Measurements from ENCODE around the gene AGPS. TPM values are rescaled to one million over a fixed set of nuclear protein-coding genes. Genes with fewer than 3 reads are reported as not detected.
"Not testable (repeated sequence)": the region's sequence is repeated elsewhere in the genome, so short reads cannot be mapped to it uniquely, and the experiment has no call there.

AGPS gene
- total and polyA plus RNA-seq, 11 donors: 4.2 to 36.6 (median 25.6) TPM

- H3K9me3 ChIP-seq: peaks cover 0 to 8% (median 0%) of the 10 kb centered on the region in 12 donors
- no peak overlapping the region for H3K27ac ChIP-seq
- TF ChIP-seq POLR2A (IDR thresholded peaks at IDR 0.05): no peak
- TF ChIP-seq, protein P1, sequence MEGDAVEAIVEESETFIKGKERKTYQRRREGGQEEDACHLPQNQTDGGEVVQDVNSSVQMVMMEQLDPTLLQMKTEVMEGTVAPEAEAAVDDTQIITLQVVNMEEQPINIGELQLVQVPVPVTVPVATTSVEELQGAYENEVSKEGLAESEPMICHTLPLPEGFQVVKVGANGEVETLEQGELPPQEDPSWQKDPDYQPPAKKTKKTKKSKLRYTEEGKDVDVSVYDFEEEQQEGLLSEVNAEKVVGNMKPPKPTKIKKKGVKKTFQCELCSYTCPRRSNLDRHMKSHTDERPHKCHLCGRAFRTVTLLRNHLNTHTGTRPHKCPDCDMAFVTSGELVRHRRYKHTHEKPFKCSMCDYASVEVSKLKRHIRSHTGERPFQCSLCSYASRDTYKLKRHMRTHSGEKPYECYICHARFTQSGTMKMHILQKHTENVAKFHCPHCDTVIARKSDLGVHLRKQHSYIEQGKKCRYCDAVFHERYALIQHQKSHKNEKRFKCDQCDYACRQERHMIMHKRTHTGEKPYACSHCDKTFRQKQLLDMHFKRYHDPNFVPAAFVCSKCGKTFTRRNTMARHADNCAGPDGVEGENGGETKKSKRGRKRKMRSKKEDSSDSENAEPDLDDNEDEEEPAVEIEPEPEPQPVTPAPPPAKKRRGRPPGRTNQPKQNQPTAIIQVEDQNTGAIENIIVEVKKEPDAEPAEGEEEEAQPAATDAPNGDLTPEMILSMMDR (IDR thresholded peaks at IDR 0.05): no peak
- no peak overlapping the region for H3K4me3 ChIP-seq
- 89 to 95% (median 91%) methylated on average over 2 of the region's 2 CpGs for WGBS, 4 donors
- ATAC-seq: no peak
- intact Hi-C loops (cut with DNase I): no loop called here
- peaks cover 0 to 6% (median 0%) of the 10 kb centered on the region in 12 donors for H3K4me1 ChIP-seq
- no peaks in the 10 kb centered on the region for H3K27me3 ChIP-seq
- DNase-seq: no peak
- H3K36me3 ChIP-seq: peaks cover 0 to 27% (median 6%) of the 10 kb centered on the region in 9 donors
Measured at GRCh38 chr2:177478907-177479306, 86.3 kb downstream of the AGPS start.

DNA sequence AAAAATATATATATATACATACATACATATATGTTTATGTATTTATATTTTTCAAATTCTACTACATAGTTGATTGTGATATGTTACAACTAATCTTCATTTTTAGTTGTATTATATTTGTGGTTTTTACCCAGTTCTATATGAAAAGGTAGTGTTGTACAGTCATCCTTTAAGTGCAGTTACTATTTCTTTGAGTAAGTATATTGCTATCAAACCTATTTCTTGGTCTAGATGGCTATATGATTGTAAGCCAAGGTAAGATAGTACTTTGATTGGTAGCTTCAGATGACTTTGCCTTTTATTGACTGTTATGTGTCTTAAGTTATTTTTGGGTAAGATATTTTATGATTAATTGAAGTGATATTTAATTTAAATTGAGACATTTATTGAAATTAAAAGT is 89.6 kb downstream of the AGPS start:
- TF ChIP-seq, protein P1 (IDR thresholded peaks at IDR 0.05): no peak
- TF ChIP-seq POLR2A (IDR thresholded peaks at IDR 0.05): no peak
- no peak overlapping the region for H3K4me3 ChIP-seq
- ATAC-seq: no peak
- peaks cover 0 to 37% (median 21%) of the 10 kb centered on the region in 9 donors for H3K36me3 ChIP-seq
- no peaks in the 10 kb centered on the region for H3K4me1 ChIP-seq
- intact Hi-C loops (cut with DNase I): loop anchor here in 1 of 10 donors (10.0 kb wide), 1 partner anchor 123 kb away; no protein-coding TSS in a partner anchor
- H3K27me3 ChIP-seq: no peaks in the 10 kb centered on the region
- DNase-seq: no peak
- no peak overlapping the region for H3K27ac ChIP-seq
- peaks cover 0 to 8% (median 0%) of the 10 kb centered on the region in 12 donors for H3K9me3 ChIP-seq

DNA sequence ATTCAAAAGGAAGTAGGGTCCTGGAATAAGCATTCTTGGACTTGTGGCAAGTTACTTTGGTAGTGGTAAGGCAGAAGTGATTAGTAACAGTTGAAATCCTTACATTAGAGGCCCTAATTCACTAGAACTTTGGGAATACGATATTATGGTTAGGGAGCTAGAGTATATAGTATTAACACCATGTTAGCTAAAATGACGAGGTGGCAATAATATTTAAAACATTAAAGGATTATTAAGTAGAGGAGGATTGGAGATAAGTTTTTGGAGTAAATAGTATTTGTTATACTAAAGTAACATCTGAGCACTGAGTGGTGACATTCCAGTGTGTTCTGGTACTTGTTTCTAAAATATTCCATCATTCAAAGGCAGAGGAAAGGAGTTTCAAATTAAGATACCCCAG is 91.0 kb downstream of the AGPS start:
- no peak for ATAC-seq
- Histone ChIP-seq H3K27ac (no peak overlapping the region), H3K9me3 (no peaks in the 10 kb centered on the region), H3K4me3 (no peak overlapping the region), H3K4me1 (no peaks in the 10 kb centered on the region), H3K36me3 (peaks cover 0 to 37% (median 21%) of the 10 kb centered on the region in 9 donors), H3K27me3 (no peaks in the 10 kb centered on the region)
- intact Hi-C loops (cut with DNase I): loop anchor here in 1 of 10 donors (10.0 kb wide), 1 partner anchor 121 kb away; no protein-coding TSS in a partner anchor
- TF ChIP-seq, protein P1 (IDR thresholded peaks at IDR 0.05): no peak
- TF ChIP-seq POLR2A (IDR thresholded peaks at IDR 0.05): no peak
- no peak for DNase-seq
- WGBS, 4 donors: 92 to 97% (median 95%) methylated on average over 2 of the region's 2 CpGs

DNA sequence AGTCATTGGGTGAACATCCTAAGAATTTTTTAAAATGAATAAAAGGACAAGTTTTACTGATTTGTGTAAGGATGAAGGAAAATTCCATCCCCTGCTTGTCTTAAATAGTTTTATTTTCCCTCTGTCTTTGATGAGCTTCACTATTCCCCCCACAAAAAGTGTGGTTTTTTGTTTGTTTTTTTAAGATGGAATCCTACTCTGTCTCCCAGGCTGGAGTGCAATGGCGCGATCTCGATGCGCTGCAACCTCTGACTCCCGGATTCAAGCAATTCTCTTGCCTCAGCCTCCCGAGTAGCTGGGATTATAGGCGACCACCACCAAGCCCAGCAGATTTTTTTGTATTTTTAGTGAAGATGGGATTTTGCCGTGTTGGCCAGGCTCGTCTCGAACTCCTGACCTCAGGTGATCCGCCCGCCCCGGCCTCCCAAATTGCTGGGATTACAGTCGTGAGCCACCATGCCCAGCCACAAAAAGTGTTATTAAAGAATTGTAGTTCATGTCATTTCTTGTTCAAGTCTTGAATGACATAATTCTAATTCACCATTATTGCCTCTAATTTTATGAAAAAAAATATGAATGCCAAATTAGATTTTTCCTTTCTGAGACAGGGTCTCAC is 91.7 kb downstream of the AGPS start:
- ATAC-seq: no peak
- H3K4me3 ChIP-seq: no peak overlapping the region
- no peaks in the 10 kb centered on the region for H3K4me1 ChIP-seq
- no peaks in the 10 kb centered on the region for H3K9me3 ChIP-seq
- TF ChIP-seq, protein P1 (IDR thresholded peaks at IDR 0.05): no peak
- no peak for TF ChIP-seq POLR2A (IDR thresholded peaks at IDR 0.05)
- 96 to 99% (median 97%) methylated on average over 14 of the region's 14 CpGs for WGBS, 4 donors
- intact Hi-C loops (cut with DNase I): loop anchor here in 1 of 10 donors (10.0 kb wide), 1 partner anchor 121 kb away; no protein-coding TSS in a partner anchor
- no peak overlapping the region for H3K27ac ChIP-seq
- peaks cover 0 to 37% (median 21%) of the 10 kb centered on the region in 9 donors for H3K36me3 ChIP-seq
- no peaks in the 10 kb centered on the region for H3K27me3 ChIP-seq
- DNase-seq: no peak

DNA sequence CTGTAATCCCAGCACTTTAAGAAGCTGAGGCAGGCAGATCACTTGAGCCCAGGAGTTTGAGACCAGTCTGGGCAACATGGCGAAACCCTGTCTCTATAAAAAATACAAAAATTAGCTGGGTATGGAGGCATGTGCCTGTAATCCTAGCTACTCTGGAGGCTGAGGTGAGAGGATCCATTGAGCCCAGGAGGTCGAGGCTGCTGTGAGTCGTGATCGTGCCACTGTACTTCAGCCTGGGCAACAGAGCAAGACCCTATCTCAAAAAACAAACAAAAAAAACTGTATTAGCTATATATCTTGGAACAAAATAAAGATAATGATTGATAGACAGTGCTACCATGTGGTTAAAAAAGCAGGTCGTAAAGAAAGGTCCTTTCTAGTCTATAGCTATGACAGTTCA is 93.1 kb downstream of the AGPS start:
- H3K4me1 ChIP-seq, H3K4me3 ChIP-seq, DNase-seq, H3K27ac ChIP-seq, H3K9me3 ChIP-seq, ATAC-seq, H3K27me3 ChIP-seq: not testable (repeated sequence)
- intact Hi-C loops (cut with DNase I): loop anchor here in 6 of 10 donors (5.0 to 10.0 kb wide), 4 partner anchors 119 to 272 kb away; no protein-coding TSS in a partner anchor
- WGBS, 4 donors: 94 to 98% (median 97%) methylated on average over 5 of the region's 5 CpGs
- peaks cover 0 to 37% (median 21%) of the 10 kb centered on the region in 9 donors for H3K36me3 ChIP-seq

Measured in heart left ventricle (tissue), 16 donors.